Pancreas (tissue), 10 donors: ENCODE results near the gene ULBP2. TPM values are rescaled to one million over a fixed set of nuclear protein-coding genes. Genes with fewer than 3 reads are reported as not detected.

ENCODE experiments used
- ATAC-seq, 4 donors: fragments of 200-7000 bp; cut with Tn5 transposase; one replicate each; pipeline versions ENCODE4 v1.8.0 to v1.9.1; 2020; ENCODE audit warnings: mild to moderate bottlenecking in 4 of 4, moderate library complexity in 4 of 4
- DNase-seq, 6 donors: peaks; one replicate each; pipeline ENCODE4 v3.0.0-alpha.2; 2020
- FAIRE-seq: peaks from 2 replicates; lab custom pipeline; 2012; peaks lifted over from hg19 to GRCh38; lab: Jason Lieb, UNC
- H3K27ac ChIP-seq, 4 donors: fragments of 200-600 bp; sonication (generic); 1 replicate in 3 of 4; 2 replicates in 1 of 4; pipeline versions ENCODE4 v1.5.0 to v1.8.0; 2020
- H3K27me3 ChIP-seq, 4 donors: fragments of 200-600 bp; one replicate each; pipeline ENCODE4 v1.8.0; 2021
- H3K36me3 ChIP-seq, 3 donors: fragments of 200-600 bp; sonication (generic) in 1 of 3; one replicate each; pipeline versions ENCODE4 v1.5.0 to v1.8.0; 2020 to 2021
- H3K4me1 ChIP-seq, 3 donors: fragments of 200-600 bp; one replicate each; pipeline ENCODE4 v1.8.0; 2021
- H3K4me3 ChIP-seq, 4 donors: fragments of 200-600 bp; sonication (generic) in 2 of 4; one replicate each; pipeline versions ENCODE4 v1.5.0 to v1.8.0; 2020 to 2021
- H3K9me3 ChIP-seq, 4 donors: fragments of 200-600 bp; one replicate each; pipeline ENCODE4 v1.8.0; 2021
- WGBS, 2 donors: extraction: QIAGEN DNeasy Blood & Tissue Kit; methylation state at CpG; one replicate each; pipeline ENCODE4 v1.1.7; 2013; 5-methylcytosine and 5-hydroxymethylcytosine counted together
- intact Hi-C, 3 donors: fragments of 100-400 bp; cut with DNase I; formaldehyde crosslinking; loops; one replicate each; pipeline versions ENCODE4 v1.11.1 to v1.14.2; 2022
- polyA plus RNA-seq, 2 donors: library from polyadenylated mRNA; stranded (reverse); fragments of 200-250 nt; gene quantifications; one replicate each; pipeline ENCODE4 v1.2.3, GENCODE V29; 2013
- total RNA-seq, 6 donors: library from RNA; stranded (reverse); fragmentation: NEBNext Ultra II Directional in 4 of 6; extraction: Animal tissue kit (Norgen Biotek cat#: 25700) in 4 of 6; gene quantifications; one replicate each; pipeline versions ENCODE4 v1.2.1 to v1.2.4, GENCODE V29; 2021 to 2023
- TF ChIP-seq, protein P1 (sequence below), 4 donors: fragments of 200-600 bp; sonication (generic) in 3 of 4; IDR thresholded peaks; one replicate each; pipeline versions ENCODE4 v1.5.0 to v1.8.0; 2021; ENCODE audit warnings: antibody characterized with exemption in 4 of 4
- donor health status: healthy with polysubstance abuse.
- donor health status: DM: no; HTN: no; CAD: no; lungs with moderate emphysema.
- donor health status: DM: no; HTN: no; CAD: no.
- donor health status: control.
- donor health status: control.
- donor health status: Bipolar disorder and iron deficiency.
- donor health status: DM: yes; HTN: yes; CAD: no.
- donor health status: DM: no; HTN: no; CAD: no.
- donor health status: DM: no; HTN: no; CAD: no.
- donor health status: DM: yes; HTN: yes; CAD: no.

ULBP2 gene
- total and polyA plus RNA-seq, 8 donors: 0.19 to 0.37 (median 0.25) TPM; not detected in 3

DNA sequence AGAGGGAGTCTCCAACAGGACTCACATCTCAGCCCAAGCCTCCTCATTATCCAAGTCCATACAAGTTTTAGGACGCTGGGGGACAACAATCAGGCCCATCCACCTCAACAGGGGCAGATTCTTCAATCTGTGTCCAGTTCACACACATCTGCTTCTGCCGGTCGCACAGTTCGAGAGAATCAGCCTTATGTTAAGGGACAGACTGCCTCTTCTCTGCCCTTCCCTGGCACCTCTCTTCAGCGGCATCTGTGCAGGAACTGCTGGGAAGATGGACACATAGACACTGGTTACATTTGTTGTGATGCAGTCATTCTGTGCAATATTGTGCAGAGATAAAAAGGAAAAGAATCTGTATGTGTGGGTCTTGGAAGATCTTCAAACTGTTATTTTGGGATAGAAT lies 43.0 kb downstream of the ULBP2 start:
- FAIRE-seq (no peak), DNase-seq (no peak), ATAC-seq (no peak)
- TF ChIP-seq, protein P1, sequence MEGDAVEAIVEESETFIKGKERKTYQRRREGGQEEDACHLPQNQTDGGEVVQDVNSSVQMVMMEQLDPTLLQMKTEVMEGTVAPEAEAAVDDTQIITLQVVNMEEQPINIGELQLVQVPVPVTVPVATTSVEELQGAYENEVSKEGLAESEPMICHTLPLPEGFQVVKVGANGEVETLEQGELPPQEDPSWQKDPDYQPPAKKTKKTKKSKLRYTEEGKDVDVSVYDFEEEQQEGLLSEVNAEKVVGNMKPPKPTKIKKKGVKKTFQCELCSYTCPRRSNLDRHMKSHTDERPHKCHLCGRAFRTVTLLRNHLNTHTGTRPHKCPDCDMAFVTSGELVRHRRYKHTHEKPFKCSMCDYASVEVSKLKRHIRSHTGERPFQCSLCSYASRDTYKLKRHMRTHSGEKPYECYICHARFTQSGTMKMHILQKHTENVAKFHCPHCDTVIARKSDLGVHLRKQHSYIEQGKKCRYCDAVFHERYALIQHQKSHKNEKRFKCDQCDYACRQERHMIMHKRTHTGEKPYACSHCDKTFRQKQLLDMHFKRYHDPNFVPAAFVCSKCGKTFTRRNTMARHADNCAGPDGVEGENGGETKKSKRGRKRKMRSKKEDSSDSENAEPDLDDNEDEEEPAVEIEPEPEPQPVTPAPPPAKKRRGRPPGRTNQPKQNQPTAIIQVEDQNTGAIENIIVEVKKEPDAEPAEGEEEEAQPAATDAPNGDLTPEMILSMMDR (IDR thresholded peaks at IDR 0.05): no peak
- H3K27ac ChIP-seq: no peak overlapping the region
- intact Hi-C loops: no loop called here
- H3K36me3 ChIP-seq: no peaks in the 10 kb centered on the region
- H3K4me1 ChIP-seq: peaks cover 0 to 5% (median 1%) of the 10 kb centered on the region in 3 donors
- WGBS, 2 donors: 40 to 76% methylated on average over 5 of the region's 5 CpGs
- H3K4me3 ChIP-seq: no peak overlapping the region
- no peaks in the 10 kb centered on the region for H3K9me3 ChIP-seq
- H3K27me3 ChIP-seq: peaks cover 0 to 21% (median 6%) of the 10 kb centered on the region in 4 donors

DNA sequence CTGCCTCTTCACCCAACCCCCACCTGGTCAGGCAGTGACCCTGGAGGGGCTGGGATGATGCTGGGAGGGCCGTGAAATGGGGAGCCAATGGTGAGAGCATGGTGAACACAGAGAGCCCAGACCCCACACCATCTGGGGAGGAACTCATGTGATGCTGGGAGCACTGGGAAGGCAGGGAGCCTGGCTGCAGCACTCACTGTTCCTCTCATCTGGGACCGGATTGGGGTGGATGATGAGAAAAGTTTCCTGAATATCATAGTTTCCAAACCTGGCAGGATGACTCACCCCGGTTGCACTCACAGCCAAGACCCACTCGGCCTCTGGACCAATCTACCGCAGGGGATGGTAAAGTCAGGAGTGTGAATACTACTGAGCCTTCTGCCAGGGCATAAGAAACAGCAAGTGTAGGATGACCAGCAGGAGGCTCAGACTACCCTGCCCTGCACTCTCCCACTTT lies 43.7 kb downstream of the ULBP2 start:
- ATAC-seq (no peak), FAIRE-seq (no peak), DNase-seq (no peak)
- H3K9me3 ChIP-seq: no peaks in the 10 kb centered on the region
- peaks cover 0 to 24% (median 5%) of the 10 kb centered on the region in 4 donors for H3K27me3 ChIP-seq
- intact Hi-C loops: no loop called here
- H3K4me3 ChIP-seq: no peak overlapping the region
- no peak overlapping the region for H3K27ac ChIP-seq
- H3K36me3 ChIP-seq: no peaks in the 10 kb centered on the region
- peaks cover 6 to 8% (median 6%) of the 10 kb centered on the region in 3 donors for H3K4me1 ChIP-seq
- 43 to 57% methylated on average over 5 of the region's 5 CpGs for WGBS, 2 donors
- TF ChIP-seq, protein P1 (IDR thresholded peaks at IDR 0.05): no peak

DNA sequence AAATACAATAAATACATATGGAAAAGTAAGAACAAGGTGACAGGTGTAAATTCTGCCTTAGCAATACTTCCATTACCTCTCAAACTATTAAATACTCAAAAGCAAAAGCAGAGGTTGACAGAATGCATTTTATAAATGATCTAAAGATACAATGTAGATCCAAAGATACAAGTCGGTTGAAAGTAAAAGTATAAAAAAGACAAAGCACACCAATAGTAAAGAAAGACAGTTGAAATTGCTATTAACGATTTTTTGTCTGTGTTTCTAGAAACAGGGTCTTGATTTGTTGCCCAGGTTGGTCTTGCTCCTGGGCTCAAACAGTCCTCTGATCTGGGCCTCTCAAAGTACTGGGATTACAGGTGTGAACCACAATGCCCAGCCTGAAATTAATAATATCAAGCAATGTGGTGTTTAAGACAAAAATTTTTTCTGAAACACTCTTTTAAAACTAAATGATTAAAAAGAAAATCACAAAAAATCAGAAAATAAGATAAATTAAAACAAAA lies 45.8 kb downstream of the ULBP2 start:
- 62 to 81% methylated on average over 2 of the region's 2 CpGs for WGBS, 2 donors
- Histone ChIP-seq H3K4me1 (peaks cover 7 to 16% (median 12%) of the 10 kb centered on the region in 3 donors), H3K27ac (no peak overlapping the region), H3K9me3 (no peaks in the 10 kb centered on the region), H3K36me3 (no peaks in the 10 kb centered on the region), H3K4me3 (no peak overlapping the region), H3K27me3 (peaks cover 0 to 32% (median 7%) of the 10 kb centered on the region in 4 donors)
- DNase-seq (no peak), FAIRE-seq (no peak), ATAC-seq (no peak)
- TF ChIP-seq, protein P1 (IDR thresholded peaks at IDR 0.05): no peak
- intact Hi-C loops: no loop called here

DNA sequence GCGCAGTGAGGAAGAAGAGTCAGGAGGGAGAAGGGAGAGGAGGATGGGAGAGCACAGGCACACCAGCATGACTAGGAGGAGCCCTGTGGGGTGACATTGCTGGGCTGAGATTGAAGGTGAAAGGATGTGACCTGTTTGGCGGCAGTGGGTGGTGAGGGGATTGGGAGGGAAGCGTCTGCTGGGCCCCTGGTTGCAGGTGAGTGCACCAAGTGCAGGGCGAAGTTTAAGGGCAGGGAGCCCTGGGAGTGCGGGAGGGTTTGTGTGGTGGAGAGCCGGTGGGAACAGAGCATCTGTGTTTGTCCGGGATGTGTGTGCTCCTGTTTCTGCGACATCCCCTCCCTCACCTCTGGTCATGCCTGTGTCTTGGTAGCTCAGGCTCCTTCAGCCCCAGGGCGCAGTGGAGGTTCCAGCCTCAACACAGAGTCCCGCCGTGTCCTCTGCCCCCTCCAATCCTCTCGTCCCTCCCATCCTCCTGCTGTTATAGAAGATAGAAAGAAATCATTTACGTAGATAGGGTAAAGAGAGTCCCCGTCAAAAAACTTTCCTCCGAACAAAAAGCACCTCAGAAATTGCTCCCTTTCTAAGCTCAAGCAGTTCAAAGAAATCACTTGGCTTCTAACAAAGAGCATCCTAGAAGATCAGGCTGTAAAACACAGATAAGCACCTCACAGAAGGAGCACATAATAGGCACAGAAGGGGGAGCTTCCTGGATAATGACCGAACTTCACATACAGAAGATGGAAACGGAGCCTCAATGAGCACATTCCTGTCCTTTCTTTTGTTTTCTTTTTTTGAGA lies 46.9 kb downstream of the ULBP2 start:
- H3K27ac ChIP-seq: no peak overlapping the region
- ATAC-seq: peak; percentile 60 to 80 (median 70)
- TF ChIP-seq, protein P1 (IDR thresholded peaks at IDR 0.05): no peak
- H3K4me3 ChIP-seq: no peak overlapping the region
- H3K36me3 ChIP-seq: no peaks in the 10 kb centered on the region
- peaks cover 0 to 39% (median 7%) of the 10 kb centered on the region in 4 donors for H3K27me3 ChIP-seq
- H3K4me1 ChIP-seq: peaks cover 7 to 16% (median 12%) of the 10 kb centered on the region in 3 donors
- peak in 3 of 6 donors; percentile 47 to 63 (median 47) for DNase-seq
- H3K9me3 ChIP-seq: no peaks in the 10 kb centered on the region
- intact Hi-C loops: no loop called here
- no peak for FAIRE-seq
- 10 to 14% methylated on average over 17 of the region's 17 CpGs for WGBS, 2 donors
